NCI-H2227 treated with DMSO at 0.1 percent for 48 hours (cell line): ENCODE results near the gene DUSP19.
A peak's percentile ranks its signal among the peaks of the same experiment; 100 is the strongest.

Experiments
- DNase-seq: peaks from one replicate; lab custom pipeline; 2025; lab: John Stamatoyannopoulos, UW

DUSP19 gene

DNA sequence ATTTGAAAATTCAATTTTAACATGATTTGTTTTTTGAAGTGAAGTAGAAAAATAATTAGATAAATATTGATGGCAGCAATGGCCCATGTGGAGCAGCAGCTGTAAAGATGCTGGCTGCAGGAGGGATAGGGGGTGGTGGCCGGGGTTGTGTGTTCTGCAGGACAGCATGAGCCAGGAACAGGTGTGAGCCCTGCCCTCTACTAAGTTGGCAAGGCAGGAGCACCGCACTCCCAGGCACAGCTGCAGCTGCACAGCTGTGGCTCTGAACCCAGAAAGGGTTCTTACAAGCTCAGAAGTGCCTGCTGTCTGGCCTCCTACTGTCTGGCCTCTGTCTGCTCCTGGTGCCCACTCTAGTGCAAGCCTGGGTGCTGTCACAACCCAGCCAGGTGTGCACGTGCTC, 10.0 kb upstream of the DUSP19 start:
- DNase-seq: no peak

DNA sequence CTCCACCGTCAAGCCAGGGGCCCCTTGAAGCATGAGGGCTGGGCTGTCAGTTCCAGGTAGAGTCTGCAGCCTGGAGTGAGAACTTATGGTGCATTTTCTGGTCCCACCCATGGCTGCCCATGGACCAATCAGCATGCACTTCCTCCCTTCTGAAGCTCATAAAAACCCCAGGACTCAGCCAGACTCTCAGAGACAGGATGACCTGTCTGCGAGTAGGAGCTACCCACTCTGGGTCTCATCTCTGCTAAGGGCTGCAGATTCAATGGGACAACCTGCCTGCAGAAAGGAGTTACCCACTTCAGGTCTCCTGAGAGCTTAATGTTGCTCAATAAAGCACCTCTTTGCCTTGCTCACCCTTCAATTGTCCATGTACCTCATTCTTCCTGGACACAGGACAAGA, 9.4 kb upstream of the DUSP19 start:
- no peak for DNase-seq

DNA sequence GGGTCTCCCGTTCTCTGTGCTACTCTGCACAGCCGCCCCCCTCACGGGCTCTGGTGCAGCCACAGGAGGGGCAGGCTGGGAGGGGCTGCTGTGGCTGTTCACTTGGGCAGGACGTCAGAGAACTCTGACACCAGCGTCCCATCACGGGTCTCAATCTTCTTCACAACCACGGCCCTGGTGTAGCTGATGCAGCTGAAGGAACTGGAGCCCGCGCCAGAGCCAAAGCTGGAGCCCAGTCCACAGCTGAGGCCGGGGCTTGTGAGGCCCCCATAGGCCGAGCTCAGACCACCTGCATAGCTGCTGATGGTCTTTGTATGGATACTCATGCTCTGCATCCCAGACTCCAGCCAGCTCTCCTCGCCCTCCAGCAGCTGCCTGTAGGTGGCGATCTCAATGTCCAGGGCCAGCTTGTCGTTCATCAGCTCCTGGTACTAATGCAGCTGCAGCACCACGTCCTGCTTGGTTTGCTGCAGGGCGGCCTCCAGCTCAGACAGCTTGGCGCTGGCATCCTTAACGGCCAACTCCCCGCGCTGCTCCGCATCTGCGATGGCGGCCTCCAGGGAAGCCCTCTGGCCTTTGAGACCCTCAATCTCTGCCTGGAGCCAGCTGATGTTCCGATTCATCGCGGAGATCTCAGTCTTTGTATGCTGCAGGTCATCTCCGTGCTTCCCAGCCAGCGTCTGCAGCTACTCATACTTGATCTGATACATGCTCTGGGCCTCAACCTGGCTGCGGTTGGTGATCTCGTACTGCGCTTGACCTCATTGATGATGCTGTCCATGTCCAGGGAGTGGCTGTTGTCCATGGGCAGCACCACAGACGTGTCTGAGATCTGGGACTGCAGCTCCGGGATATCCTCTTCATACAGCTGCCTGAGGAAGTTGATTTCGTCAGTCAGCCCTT, 7.4 kb upstream of the DUSP19 start:
- no peak for DNase-seq

DNA sequence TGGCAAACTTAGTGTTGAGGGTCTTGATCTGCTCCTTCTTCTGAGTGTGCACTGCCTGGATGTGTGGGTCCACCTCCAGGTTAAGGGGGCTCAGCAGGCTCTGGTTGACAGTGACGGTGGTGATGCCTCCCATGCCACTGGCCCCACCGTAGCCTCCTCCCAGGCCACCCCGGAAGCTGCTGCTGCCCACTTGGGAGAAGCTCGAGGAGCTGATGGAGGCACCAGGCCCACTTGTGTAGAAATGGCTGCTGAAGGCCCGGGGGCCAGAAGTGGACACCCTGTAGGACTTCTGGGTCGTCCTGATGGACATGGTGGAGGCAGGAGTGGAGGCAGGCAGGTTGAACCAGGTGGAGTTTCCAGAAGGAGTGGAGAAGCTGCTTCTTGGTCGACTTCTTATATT, 6.4 kb upstream of the DUSP19 start:
- no peak for DNase-seq

DNA sequence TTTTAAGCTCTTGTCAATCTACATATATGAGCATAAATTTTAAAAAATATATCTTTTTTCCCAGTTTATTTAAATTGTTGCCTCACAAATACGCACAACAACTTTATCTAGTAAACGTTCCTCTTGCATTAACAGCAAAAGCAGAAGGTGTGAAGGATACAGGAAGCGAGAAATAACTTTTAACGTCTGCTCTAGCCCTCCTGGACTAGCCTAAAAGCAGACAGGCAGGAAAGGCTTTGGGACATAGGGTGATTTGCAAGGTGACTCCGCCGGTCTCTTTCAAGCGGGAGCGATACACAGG, 434 bp upstream of the DUSP19 start:
- no peak for DNase-seq

DNA sequence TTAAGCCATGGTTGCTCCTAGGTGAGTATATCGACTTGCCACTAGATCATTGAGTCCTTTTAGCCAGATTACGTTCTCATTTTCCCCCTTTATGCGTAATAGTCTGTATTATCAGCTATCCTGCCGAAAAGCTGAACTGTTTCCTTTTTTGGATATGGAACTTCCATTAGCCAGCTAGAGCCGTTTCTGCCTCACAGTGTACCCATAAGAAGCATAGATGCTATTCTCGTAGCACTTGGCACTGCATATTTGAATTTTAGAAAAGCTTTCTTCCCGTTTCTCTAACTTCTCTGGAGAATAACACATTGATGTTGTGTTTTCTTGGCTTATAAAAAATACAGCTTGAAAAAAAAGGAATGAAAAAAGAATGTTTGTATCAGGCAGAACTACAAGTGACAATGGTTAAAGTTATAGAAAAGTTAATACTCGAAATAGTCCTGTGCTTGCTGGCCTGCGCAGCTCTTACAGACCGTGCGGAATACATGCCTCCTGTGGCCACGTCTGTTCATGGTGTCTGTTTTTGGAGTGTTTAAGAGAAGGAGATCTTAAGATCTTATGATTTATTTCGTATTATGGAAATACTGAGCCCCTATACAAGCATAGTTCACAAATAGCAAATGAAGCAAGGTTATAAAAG, 710 bp downstream of the DUSP19 start:
- DNase-seq: peak; percentile 72

DNA sequence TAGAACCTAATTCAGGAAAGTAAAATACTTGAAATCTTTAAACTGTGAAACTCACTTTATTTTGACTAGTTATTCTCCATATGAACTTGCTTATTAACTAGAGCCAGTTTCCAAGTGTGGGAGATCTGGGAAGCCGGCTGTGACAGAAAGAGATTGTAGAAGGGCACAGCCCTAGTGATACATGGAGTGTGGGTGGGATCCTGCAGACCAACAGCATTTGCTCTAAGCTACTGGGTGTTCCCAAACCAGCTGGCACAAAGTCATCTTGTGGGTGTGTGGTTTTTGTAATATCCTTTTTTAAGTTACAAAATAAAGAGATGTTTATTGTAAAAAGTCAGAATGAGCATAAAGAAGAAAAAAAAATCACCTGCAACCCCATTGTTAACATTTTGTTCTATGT, 3.4 kb downstream of the DUSP19 start:
- no peak for DNase-seq

DNA sequence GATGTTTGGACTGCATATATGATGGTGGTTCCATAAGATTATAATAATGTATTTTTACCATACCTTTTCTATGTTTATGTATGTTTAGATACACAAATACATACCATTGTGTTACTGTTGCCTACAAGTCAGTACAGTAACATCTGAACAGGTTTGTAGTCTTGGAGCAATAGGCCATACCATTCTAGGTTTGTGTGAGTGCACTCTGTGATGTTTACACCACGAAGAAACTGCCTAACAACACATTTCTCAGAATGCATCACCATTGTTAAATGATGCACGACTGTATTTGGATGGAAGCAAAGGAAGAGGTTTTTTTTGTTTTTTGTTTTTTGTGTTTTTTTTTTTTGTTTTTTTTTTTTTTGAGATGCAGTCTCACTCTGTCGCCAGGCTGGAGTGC, 9.5 kb downstream of the DUSP19 start:
- no peak for DNase-seq

DNA sequence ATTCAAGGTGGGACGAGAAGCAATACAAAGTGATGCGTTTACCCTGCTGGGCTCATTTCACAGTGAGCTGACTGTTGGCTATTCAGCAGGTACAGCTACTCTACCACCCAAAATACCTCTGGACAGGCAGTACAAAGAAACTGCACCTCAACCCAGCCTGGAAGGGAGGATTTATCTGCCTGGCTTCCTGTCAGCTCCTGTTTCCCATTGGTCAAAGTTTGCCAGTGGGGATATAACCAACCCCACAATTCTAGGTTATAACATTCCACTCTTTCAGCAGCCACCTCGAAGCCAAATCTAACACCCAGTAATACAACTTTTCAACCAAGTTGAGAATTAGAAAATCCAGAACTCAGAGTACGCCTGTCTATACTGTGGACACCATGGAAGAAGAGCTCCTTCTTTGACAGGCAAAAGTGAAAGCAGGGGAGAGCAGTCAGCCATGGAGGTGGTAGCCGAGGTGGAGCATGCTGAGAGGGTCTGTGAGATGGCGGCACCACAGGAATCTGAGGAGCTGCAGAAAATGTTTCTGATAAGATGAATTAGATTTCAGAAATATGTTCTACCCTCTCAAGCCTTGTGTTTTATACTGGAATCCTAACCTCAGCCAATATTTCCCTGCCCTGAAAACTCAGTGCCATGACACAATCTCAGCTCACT, 10.8 kb downstream of the DUSP19 start:
- no peak for DNase-seq

DNA sequence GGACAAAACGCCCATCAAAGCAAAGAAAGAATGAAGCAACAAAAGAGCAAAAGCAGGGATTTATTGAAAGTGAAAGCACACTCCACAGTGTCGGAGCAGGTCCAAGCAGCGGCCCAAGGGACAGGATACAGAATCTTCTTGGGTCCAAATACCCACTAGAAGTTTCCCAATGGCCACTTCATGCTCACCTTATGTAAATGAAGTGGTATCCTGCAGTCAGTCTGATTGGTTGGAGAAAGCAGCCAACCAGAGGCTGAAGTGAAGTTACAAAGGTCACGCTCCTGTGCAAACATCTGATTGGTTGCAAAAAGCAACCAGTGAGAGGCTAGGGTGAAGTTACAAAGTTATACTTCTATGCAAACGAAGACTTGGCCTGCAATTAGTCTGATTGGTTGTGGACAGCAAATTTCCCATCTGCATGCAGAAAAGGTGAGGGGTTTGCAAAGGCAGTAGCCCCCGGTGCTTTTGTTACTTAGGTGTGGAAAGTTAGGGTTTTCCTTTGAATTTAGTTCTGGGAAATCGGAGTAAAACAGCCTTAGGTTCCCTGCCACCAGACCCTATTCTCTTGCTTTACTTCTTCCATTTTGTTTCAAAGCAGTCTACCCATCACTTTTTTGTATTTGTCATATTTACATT, 12.9 kb downstream of the DUSP19 start:
- no peak for DNase-seq

DNA sequence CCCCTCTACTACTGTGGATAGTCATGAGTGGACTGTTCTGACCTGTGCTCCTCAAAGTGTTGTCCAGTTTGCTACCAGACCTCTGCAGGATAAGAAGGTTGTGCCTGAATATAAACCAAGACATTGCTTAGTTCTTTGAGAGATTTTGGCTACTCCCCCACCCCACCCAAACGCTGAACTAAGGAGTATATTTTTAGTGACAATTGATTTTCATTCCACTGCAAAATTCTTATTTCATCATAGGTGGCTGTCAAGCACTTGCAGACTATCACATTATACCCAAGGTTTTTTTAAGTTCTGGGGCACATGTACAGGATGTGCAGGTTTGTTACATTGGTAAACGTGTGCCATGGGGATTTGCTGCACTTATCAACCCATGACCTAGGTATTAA, 13.4 kb downstream of the DUSP19 start:
- DNase-seq: no peak

DNA sequence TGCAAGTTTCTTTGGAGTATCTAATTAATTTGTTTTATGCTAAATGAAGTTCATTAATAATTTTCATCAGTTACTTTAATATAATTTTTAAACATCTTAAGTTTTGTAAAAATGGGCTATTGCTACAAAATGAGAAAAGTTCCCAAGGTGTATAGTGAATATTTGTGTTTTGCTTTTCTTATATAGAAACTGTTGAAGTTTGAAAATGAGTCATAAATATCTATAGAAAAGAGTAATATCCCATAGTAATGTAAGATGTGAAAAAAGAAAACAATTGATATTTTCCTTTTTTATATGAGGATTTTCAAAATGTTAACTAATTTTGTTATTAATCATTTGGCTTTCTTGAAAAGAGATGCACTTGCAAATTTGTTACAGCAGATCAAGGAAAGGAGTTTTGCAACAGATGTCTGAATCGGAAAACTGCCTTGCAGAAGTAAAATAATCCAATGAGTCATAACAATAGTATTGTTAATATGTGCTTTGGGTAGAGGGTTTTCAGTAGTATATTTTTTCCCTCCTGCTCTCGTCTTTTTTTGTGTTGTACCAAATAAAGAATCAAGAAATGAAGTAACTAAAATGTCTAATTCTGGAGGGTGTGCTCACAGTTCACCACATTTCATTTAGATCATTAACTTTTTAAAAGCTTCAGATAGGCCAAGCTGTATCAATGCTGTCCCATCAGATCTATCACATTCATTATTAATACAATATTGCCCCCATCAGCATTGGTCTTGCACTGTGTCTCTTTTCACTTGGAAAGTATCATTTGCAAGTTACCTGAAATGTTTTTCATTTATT, 15.5 kb downstream of the DUSP19 start:
- no peak for DNase-seq

DNA sequence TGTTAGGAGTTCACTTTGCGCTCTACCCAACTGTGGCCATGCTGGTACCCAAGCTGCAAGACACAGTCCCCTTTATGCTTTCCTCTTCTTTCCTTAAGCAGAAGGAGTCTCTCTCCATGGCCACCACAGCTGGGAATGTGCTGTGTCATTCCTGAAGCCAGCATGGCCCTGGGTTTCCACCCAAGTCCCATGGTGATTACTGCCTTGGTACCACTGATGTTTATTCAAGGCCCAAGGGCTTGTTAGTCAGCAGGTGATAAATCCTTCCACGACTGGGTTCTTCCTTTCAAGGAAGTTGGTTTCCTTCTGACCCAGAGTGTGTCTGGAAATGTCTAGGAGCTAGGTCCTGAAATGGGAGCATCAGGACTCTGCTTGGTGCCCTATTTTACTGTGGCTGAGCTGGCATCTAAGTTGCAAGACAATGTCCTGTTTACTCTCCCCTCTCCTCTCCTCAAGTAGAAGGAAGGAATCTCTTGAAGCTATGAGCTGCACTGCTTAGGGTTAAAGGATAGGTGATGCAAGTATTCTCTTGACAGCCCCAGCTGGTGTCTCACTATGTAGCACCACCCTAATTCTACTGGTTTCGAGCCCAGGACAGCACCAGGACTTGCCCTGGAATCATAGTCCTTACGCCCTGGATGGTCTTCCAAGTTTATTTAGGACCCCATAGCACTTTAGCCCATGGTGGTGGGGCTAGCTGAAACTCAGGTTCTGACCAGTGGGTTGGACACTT, 27.0 kb downstream of the DUSP19 start:
- DNase-seq: no peak

DNA sequence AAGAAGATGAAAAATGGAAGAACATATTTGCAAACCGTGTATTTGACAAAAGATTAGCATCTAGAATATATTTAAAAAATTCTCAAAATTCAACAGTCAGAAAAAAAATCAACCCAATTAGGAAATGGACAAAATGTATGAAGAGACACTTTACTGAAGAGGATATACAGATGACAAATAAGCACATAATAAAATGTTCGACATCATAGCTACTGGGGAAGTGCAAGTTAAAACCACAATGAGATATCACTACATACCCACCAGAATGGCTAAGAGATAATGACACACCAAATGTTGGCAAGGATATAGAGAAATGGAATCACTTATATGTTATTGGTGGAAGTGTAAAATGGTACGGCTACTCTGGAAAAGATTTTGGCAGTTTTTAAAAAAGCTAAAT, 34.0 kb downstream of the DUSP19 start:
- DNase-seq: no peak

DNA sequence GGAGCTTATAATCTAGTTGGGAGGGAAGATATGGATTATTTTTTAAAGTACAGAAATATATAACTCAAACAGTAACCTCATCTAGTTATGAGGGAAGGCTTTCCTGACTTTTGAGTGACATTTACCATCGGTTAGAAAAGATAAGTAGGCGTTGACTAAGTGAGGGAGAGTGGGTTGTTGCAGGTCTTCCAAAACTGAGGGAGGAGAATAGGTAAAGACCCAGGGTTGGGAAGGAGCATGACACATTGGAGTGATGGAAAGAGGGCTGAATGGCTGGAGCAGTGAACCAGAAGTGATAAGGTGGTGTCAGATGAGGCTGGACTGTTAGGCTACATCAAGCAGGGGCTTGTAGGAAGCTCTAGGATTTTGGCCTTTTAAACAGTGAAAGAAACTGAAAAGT, 35.1 kb downstream of the DUSP19 start:
- DNase-seq: no peak

DNA sequence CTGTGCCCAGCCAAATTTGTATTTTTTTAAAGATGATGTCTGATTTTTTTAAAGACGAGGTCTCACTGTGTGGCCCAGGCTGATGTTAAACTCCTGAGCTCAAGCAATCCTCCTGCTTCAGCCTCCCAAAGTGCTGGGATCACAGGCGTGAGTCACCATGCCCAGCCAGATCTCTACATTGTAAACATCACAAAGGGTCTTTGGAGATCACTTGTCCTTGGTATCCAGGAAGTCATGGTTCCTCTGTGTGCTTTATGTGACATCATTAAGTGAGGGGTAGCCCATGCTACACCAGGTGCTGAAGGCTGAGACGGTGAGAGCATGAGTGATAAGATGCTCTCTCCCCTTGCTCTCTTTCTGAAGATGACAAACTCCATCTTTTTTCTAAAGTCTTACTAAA, 38.7 kb downstream of the DUSP19 start:
- no peak for DNase-seq

DNA sequence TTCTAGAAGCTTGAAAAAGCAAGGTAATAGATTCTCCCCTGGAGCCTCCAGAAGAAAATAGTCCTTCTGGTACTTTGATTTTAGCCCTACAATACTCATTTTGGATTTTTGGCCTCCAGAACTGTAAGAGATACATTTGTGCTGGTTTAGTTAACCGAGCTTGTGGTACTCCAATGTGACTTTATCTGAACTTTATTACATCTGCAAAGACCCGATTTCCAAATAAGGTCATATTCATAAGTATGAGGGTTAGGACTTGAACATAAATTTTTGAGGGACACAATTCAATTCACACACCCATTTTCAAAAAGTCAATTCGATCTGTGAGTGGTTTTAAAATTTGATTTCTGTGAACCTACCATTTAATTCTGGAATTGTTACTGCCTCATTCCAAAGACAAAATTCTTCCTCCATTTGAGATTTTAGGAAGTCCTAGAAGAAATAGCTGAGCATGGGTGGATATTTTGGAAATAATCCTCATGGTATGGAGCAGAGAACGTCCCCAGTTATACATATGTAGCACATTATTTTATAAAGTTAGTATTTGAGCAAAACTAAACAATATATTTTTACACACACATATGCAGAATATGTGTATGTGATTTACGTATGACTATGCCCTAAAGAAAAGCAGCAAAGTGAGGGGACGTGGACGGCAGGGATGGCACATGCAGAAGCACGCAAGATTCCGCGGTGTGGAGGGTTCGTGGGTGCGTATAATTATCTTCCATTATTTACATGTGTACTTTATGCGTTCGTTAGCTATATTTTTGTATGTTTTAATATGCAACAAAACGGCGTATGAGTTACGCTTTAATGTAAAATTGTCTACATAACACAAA, 44.8 kb downstream of the DUSP19 start:
- peak; percentile 89 for DNase-seq

DNA sequence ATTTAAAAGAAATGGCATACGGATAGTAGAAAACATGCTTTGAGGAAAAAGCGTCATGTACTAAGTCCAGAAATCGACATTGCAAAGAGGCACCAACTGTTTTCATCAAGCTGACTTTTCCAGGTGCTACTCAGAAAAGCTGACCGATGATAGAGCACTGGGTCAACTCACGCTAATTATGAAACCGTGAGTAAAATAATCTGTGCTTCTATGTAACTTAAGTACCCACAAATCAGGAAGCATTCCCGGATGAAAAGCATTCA, 45.3 kb downstream of the DUSP19 start:
- DNase-seq: no peak

DNA sequence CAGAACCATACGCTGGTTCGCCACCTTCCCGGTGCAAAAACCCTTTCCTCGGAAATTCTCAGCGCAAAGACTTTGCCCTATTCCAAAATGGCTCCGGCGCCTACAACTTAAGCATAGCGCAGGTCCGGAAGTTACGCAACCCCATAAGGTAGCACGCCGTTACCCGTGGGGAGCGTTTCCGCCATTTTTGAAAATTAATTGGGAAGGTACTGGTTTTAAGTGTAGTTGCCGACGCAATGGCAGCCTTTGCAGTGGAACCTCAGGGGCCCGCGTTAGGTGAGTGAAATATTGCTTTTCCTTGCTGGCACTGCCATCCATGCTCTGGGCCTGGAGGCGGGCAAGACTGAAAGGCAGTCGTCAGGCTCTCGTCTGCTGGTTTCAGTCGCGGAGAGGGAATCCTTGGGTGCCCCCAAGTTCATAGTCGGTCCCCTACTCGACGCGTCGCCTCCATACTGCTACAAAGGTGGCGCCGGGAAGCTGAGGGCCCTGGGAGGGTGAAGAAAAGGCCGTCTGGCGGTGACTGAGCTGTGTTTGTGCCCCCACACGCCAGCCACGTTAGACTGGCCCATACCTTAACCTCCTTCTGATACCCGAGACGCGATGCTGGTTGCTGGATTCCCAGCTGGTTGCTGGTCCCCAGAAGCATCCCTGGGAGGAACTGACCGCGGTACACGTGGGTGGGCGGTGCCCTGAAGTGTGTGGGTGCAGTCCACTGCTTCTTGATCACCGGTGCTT, 45.8 kb downstream of the DUSP19 start, which contains the start of gene NUP35:
Gene NUP35, plus strand, starts transcription at position 222 of the 735 bp plus-strand sequence. Its CDS starts 15 bp downstream, at position 237.
- DNase-seq: peak; percentile 99

DNA sequence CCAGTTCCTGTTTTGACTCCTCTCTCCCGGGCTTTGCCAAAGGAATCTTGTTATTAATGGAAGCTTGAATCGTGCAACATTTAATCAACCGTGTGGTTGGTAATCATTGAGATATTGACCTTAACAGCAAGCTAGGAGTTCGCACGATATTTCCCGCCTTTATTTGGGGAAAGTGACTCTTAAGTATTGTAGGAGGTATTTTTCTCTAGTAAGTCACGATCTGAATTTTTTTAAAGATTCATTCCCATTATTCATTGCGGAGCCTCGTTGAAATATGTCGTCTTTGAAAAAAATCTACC, 46.4 kb downstream of the DUSP19 start:
- no peak for DNase-seq
